Calu3 (cell line): ENCODE data around the gene AGBL1. TPM values are rescaled to one million over a fixed set of nuclear protein-coding genes. Genes with fewer than 3 reads are reported as not detected.
"Not testable (repeated sequence)": the region's sequence is repeated elsewhere in the genome, so short reads cannot be mapped to it uniquely, and the experiment has no call there.

ENCODE experiments used
- BruUV-seq: library from RNA; stranded (reverse); fragments of 400-500 nt; replicated peaks from 2 replicates; lab custom pipeline; 2021; lab: Mats Ljungman, UMichigan
- CTCF ChIA-PET: fragments of 300-600 bp; sonication (Branson Sonifier 250); formaldehyde crosslinking; loops from one replicate; lab custom pipeline; 2022; ENCODE audit warnings: antibody characterized with exemption; lab: Charles Lee
- DNase-seq: peaks from one replicate; pipeline ENCODE4 v3.0.0; 2022
- H3K27ac Mint-ChIP-seq: one replicate; pipeline ENCODE4 v1.8.0; 2022; ENCODE audit warnings: mixed read lengths; ENCODE audit not compliant: unreplicated experiment
- H3K27me3 Mint-ChIP-seq: one replicate; pipeline ENCODE4 v1.8.0; 2022; ENCODE audit warnings: mixed read lengths; ENCODE audit not compliant: unreplicated experiment
- H3K36me3 Mint-ChIP-seq: one replicate; pipeline ENCODE4 v1.8.0; 2022; ENCODE audit warnings: mild to moderate bottlenecking, moderate library complexity, mixed read lengths; ENCODE audit not compliant: insufficient read depth, unreplicated experiment
- H3K4me1 Mint-ChIP-seq: one replicate; pipeline ENCODE4 v1.8.0; 2022; ENCODE audit warnings: mild to moderate bottlenecking, low read depth, mixed read lengths; ENCODE audit not compliant: unreplicated experiment
- H3K4me3 Mint-ChIP-seq: one replicate; pipeline ENCODE4 v1.8.0; 2022; ENCODE audit warnings: mild to moderate bottlenecking, low read depth, moderate library complexity, mixed read lengths; ENCODE audit not compliant: unreplicated experiment
- H3K9me3 Mint-ChIP-seq: one replicate; pipeline ENCODE4 v1.8.0; 2022; ENCODE audit warnings: low read depth, mixed read lengths; ENCODE audit not compliant: unreplicated experiment
- CTCF ChIP-seq: fragments of 200-600 bp; IDR thresholded peaks from one replicate; pipeline ENCODE4 v1.8.0; 2022; ENCODE audit warnings: antibody characterized with exemption; ENCODE audit not compliant: unreplicated experiment
- intact Hi-C: fragments of 100-400 bp; cut with micrococcal nuclease; formaldehyde crosslinking; loops from one replicate; pipeline ENCODE4 v1.10.0; 2022; ENCODE audit not compliant: unreplicated experiment
- total RNA-seq: library from RNA; stranded (reverse); gene quantifications from 2 replicates; pipeline ENCODE4 v1.2.3, GENCODE V29; 2022

The AGBL1 gene
- total RNA-seq, 1 experiment from 2014 or later = not detected

- Mint-ChIP-seq H3K9me3 (peaks cover 24% of the 10 kb centered on the region), H3K36me3 (no peaks in the 10 kb centered on the region), H3K4me3 (no peak overlapping the region), H3K4me1 (no peaks in the 10 kb centered on the region), H3K27ac (no peak overlapping the region), H3K27me3 (no peaks in the 10 kb centered on the region)
- CTCF ChIA-PET = no interaction called here
- no TSS peak for BruUV-seq
- no peak for DNase-seq
- TF ChIP-seq CTCF = no peak
- intact Hi-C loops = no loop called here
Observed at GRCh38 chr15:86876387-86876944, 796.8 kb downstream of the AGBL1 start.

- H3K27ac Mint-ChIP-seq = no peak overlapping the region
- TF ChIP-seq CTCF = no peak
- intact Hi-C loops = no loop called here
- DNase-seq = no peak
- H3K27me3 Mint-ChIP-seq = no peaks in the 10 kb centered on the region
- no peak overlapping the region for H3K4me3 Mint-ChIP-seq
- H3K4me1 Mint-ChIP-seq = no peaks in the 10 kb centered on the region
- CTCF ChIA-PET = no interaction called here
- no TSS peak for BruUV-seq
- H3K36me3 Mint-ChIP-seq = no peaks in the 10 kb centered on the region
- H3K9me3 Mint-ChIP-seq = peaks cover 18% of the 10 kb centered on the region
Observed at GRCh38 chr15:86877171-86877631, 797.5 kb downstream of the AGBL1 start.

- H3K4me1 Mint-ChIP-seq, DNase-seq, H3K27me3 Mint-ChIP-seq, CTCF ChIA-PET, H3K36me3 Mint-ChIP-seq, H3K27ac Mint-ChIP-seq, BruUV-seq, H3K4me3 Mint-ChIP-seq, intact Hi-C loops: not testable (repeated sequence)
- peaks cover 16% of the 10 kb centered on the region for H3K9me3 Mint-ChIP-seq
Observed at GRCh38 chr15:86878844-86879243, 799.2 kb downstream of the AGBL1 start.

GRCh38 chr15:86879250-86880229, 799.9 kb downstream of the AGBL1 start:
- H3K27ac Mint-ChIP-seq = no peak overlapping the region
- no peak for TF ChIP-seq CTCF
- CTCF ChIA-PET = no interaction called here
- no peaks in the 10 kb centered on the region for H3K36me3 Mint-ChIP-seq
- no TSS peak for BruUV-seq
- H3K9me3 Mint-ChIP-seq = peaks cover 16% of the 10 kb centered on the region
- no peak for DNase-seq
- no peaks in the 10 kb centered on the region for H3K4me1 Mint-ChIP-seq
- intact Hi-C loops = no loop called here
- no peaks in the 10 kb centered on the region for H3K27me3 Mint-ChIP-seq
- H3K4me3 Mint-ChIP-seq = no peak overlapping the region
